ENCODE data around the gene DKK3.

DKK3 gene

GRCh38 chr11:11931461-11932055 lies 76.9 kb downstream of the DKK3 start:
- no peaks in the 10 kb centered on the region for H3K79me2 ChIP-seq (ENCODE audit: insufficient read depth, low read length)
- no peaks in the 10 kb centered on the region for H3K9me2 ChIP-seq (replicated peaks; ENCODE audit: insufficient read depth, low read length)
- H3K4me3 ChIP-seq (ENCODE audit: insufficient read depth, low read length, poor library complexity, severe bottlenecking): no peak overlapping the region
- no peak overlapping the region for H3K4me2 ChIP-seq (ENCODE audit: low read depth, low read length, poor library complexity, severe bottlenecking)
- H3F3A ChIP-seq (ENCODE audit: insufficient read depth): no peaks in the 10 kb centered on the region
- no peak overlapping the region for H3K27ac ChIP-seq (ENCODE audit: low read depth, low read length)
- H3K9ac ChIP-seq (ENCODE audit: low read length): no peak overlapping the region
- TF ChIP-seq CTCF (IDR thresholded peaks at IDR 0.05; ENCODE audit: insufficient read depth, low read length, poor library complexity, severe bottlenecking): peak; percentile 69
- TF ChIP-seq EZH2phosphoT487 (conservative IDR thresholded peaks at IDR 0.05; ENCODE audit: low read length): no peak
- peaks cover 23% of the 10 kb centered on the region; the same call in 1 of the 2 replicates for H3K36me3 ChIP-seq (ENCODE audit: low read length)
- H4K20me1 ChIP-seq (ENCODE audit: low read depth, low read length): no peaks in the 10 kb centered on the region
- no peaks in the 10 kb centered on the region for H3K27me3 ChIP-seq (ENCODE audit: low read length)
- H3K9me3 ChIP-seq (ENCODE audit: insufficient read depth, low read length): no peaks in the 10 kb centered on the region
- H2AFZ ChIP-seq (ENCODE audit: low read depth, low read length, severe bottlenecking): no peak overlapping the region

GRCh38 chr11:11929920-11930319 lies 78.5 kb downstream of the DKK3 start:
- no peak for TF ChIP-seq EZH2phosphoT487 (conservative IDR thresholded peaks at IDR 0.05; ENCODE audit: low read length)
- no peak for TF ChIP-seq CTCF (IDR thresholded peaks at IDR 0.05; ENCODE audit: insufficient read depth, low read length, poor library complexity, severe bottlenecking)
- H3F3A ChIP-seq (ENCODE audit: insufficient read depth): no peaks in the 10 kb centered on the region
- no peaks in the 10 kb centered on the region for H3K27me3 ChIP-seq (ENCODE audit: low read length)
- no peaks in the 10 kb centered on the region for H3K9me2 ChIP-seq (replicated peaks; ENCODE audit: insufficient read depth, low read length)
- H4K20me1 ChIP-seq (ENCODE audit: low read depth, low read length): no peaks in the 10 kb centered on the region
- no peak overlapping the region for H3K9ac ChIP-seq (ENCODE audit: low read length)
- no peak overlapping the region for H2AFZ ChIP-seq (ENCODE audit: low read depth, low read length, severe bottlenecking)
- no peak overlapping the region for H3K4me3 ChIP-seq (ENCODE audit: insufficient read depth, low read length, poor library complexity, severe bottlenecking)
- H3K9me3 ChIP-seq (ENCODE audit: insufficient read depth, low read length): no peaks in the 10 kb centered on the region
- no peak overlapping the region for H3K27ac ChIP-seq (ENCODE audit: low read depth, low read length)
- no peak overlapping the region for H3K4me2 ChIP-seq (ENCODE audit: low read depth, low read length, poor library complexity, severe bottlenecking)
- H3K36me3 ChIP-seq (ENCODE audit: low read length): peaks cover 23% of the 10 kb centered on the region; the same call in 1 of the 2 replicates
- H3K79me2 ChIP-seq (ENCODE audit: insufficient read depth, low read length): no peaks in the 10 kb centered on the region

GRCh38 chr11:11923828-11924227 lies 84.6 kb downstream of the DKK3 start:
- Histone ChIP-seq H3K9ac (ENCODE audit: low read length) (no peak overlapping the region), H3F3A (ENCODE audit: insufficient read depth) (no peaks in the 10 kb centered on the region), H3K9me2 (replicated peaks; ENCODE audit: insufficient read depth, low read length) (no peaks in the 10 kb centered on the region), H3K27me3 (ENCODE audit: low read length) (no peaks in the 10 kb centered on the region), H3K9me3 (ENCODE audit: insufficient read depth, low read length) (no peaks in the 10 kb centered on the region), H2AFZ (ENCODE audit: low read depth, low read length, severe bottlenecking) (no peak overlapping the region), H4K20me1 (ENCODE audit: low read depth, low read length) (no peaks in the 10 kb centered on the region), H3K36me3 (ENCODE audit: low read length) (no peaks in the 10 kb centered on the region), H3K4me2 (ENCODE audit: low read depth, low read length, poor library complexity, severe bottlenecking) (no peak overlapping the region), H3K79me2 (ENCODE audit: insufficient read depth, low read length) (no peaks in the 10 kb centered on the region), H3K4me3 (ENCODE audit: insufficient read depth, low read length, poor library complexity, severe bottlenecking) (no peak overlapping the region), H3K27ac (ENCODE audit: low read depth, low read length) (no peak overlapping the region)
- TF ChIP-seq CTCF (IDR thresholded peaks at IDR 0.05; ENCODE audit: insufficient read depth, low read length, poor library complexity, severe bottlenecking) (no peak), EZH2phosphoT487 (conservative IDR thresholded peaks at IDR 0.05; ENCODE audit: low read length) (no peak)
